Loucy (cell line): ENCODE data around the gene C5AR2.

Experiments
- EZH2phosphoT487 ChIP-seq: fragments of 200-600 bp; IDR thresholded peaks from 2 replicates; pipeline ENCODE4 v1.6.1; 2018; ENCODE audit warnings: antibody characterized with exemption, mild to moderate bottlenecking, moderate library complexity, borderline replicate concordance
- TF ChIP-seq, protein P1 (sequence below): fragments of 200-600 bp; sonication (generic); conservative IDR thresholded peaks from 2 replicates; pipeline ENCODE4 v1.5.1; 2014; ENCODE audit warnings: mild to moderate bottlenecking, antibody characterized with exemption, low read length

- TF ChIP-seq, protein P1, sequence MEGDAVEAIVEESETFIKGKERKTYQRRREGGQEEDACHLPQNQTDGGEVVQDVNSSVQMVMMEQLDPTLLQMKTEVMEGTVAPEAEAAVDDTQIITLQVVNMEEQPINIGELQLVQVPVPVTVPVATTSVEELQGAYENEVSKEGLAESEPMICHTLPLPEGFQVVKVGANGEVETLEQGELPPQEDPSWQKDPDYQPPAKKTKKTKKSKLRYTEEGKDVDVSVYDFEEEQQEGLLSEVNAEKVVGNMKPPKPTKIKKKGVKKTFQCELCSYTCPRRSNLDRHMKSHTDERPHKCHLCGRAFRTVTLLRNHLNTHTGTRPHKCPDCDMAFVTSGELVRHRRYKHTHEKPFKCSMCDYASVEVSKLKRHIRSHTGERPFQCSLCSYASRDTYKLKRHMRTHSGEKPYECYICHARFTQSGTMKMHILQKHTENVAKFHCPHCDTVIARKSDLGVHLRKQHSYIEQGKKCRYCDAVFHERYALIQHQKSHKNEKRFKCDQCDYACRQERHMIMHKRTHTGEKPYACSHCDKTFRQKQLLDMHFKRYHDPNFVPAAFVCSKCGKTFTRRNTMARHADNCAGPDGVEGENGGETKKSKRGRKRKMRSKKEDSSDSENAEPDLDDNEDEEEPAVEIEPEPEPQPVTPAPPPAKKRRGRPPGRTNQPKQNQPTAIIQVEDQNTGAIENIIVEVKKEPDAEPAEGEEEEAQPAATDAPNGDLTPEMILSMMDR: no peak
- no peak for TF ChIP-seq EZH2phosphoT487
Observed at GRCh38 chr19:47306303-47306702, 25.7 kb upstream of the C5AR2 start.
